GM12878 (cell line): ENCODE measurements around the gene MTHFR.

ENCODE experiments used
- CHD2 ChIP-seq: IDR thresholded peaks from 2 replicates; pipeline ENCODE4 v1.6.1; 2011; ENCODE audit warnings: low read depth, low read length, improper control_type of control experiment, borderline replicate concordance
- CTCF ChIP-seq, 3 experiments: IDR thresholded peaks in 2 of 3; conservative IDR thresholded peaks in 1 of 3; 2 replicates each; pipeline ENCODE4 v1.5.1; 2011; ENCODE audit warnings: low read depth in 3 of 3, low read length in 3 of 3, mild to moderate bottlenecking in 3 of 3, control low read depth in 2 of 3, moderate library complexity in 2 of 3, inconsistent platforms in 1 of 3, mixed read lengths in 1 of 3; ENCODE audit not compliant: control insufficient read depth in 2 of 3, insufficient read depth in 1 of 3; ENCODE audit errors: extremely low read depth in 1 of 3
- ZNF274 ChIP-seq: IDR thresholded peaks from one replicate; pipeline ENCODE4 v1.8.0; 2011; ENCODE audit not compliant: insufficient read length, insufficient read depth
- ZZZ3 ChIP-seq: IDR thresholded peaks from 2 replicates; pipeline ENCODE4 v1.6.1; 2011; ENCODE audit warnings: low read depth; ENCODE audit not compliant: control insufficient read depth, insufficient read length

GRCh38 chr1:11787804-11788436, 17.8 kb downstream of the MTHFR start:
- TF ChIP-seq CHD2 (no peak), ZNF274 (no peak), ZZZ3 (no peak), CTCF (IDR thresholded peaks at IDR 0.05 in 2 of 3, conservative IDR thresholded peaks at IDR 0.05 in 1 of 3; ENCODE audit: control insufficient read depth in 2 of 3, extremely low read depth in 1 of 3, insufficient read depth in 1 of 3, low read depth in 3 of 3, low read length in 3 of 3) (no peak)
